Upper lobe of right lung (tissue), 1 donor: ENCODE data around the gene RBBP9. TPM values are rescaled to one million over a fixed set of nuclear protein-coding genes. Genes with fewer than 3 reads are reported as not detected.

Experiments used
- ATAC-seq: fragments of 200-7000 bp; cut with Tn5 transposase; one replicate; pipeline ENCODE4 v1.9.1; 2020; ENCODE audit warnings: mild to moderate bottlenecking, moderate library complexity
- DNase-seq: peaks from one replicate; pipeline ENCODE4 v3.0.0-alpha.2; 2020
- H3K27ac ChIP-seq: fragments of 200-600 bp; one replicate; pipeline ENCODE4 v1.8.0; 2022
- H3K27me3 ChIP-seq: fragments of 200-600 bp; one replicate; pipeline ENCODE4 v1.8.0; 2022; ENCODE audit warnings: mild to moderate bottlenecking
- H3K36me3 ChIP-seq: fragments of 200-600 bp; one replicate; pipeline ENCODE4 v1.8.0; 2022
- H3K4me1 ChIP-seq: fragments of 200-600 bp; one replicate; pipeline ENCODE4 v1.8.0; 2022
- H3K4me3 ChIP-seq: fragments of 200-600 bp; one replicate; pipeline ENCODE4 v1.8.0; 2022; ENCODE audit warnings: mild to moderate bottlenecking
- H3K9me3 ChIP-seq: fragments of 200-600 bp; one replicate; pipeline ENCODE4 v1.8.0; 2022
- CTCF ChIP-seq: fragments of 200-600 bp; IDR thresholded peaks from one replicate; pipeline ENCODE4 v1.8.0; 2022; ENCODE audit warnings: antibody characterized with exemption
- intact Hi-C: fragments of 100-400 bp; cut with DNase I; formaldehyde crosslinking; loops from one replicate; pipeline ENCODE4 v1.11.0; 2022
- total RNA-seq: library from RNA; stranded (reverse); fragmentation: NEBNext Ultra II Directional; extraction: Animal tissue kit (Norgen Biotek cat#: 25700); gene quantifications from one replicate; pipeline ENCODE4 v1.2.1, GENCODE V29; 2021
- donor health status: DM: no; HTN: yes; CAD: no; lungs with severe emphysema.

Gene RBBP9
- total RNA-seq, 1 donor from 2014 or later = 14.0 TPM

GRCh38 chr20:18497603-18498002 is 578 bp upstream of the RBBP9 start:
- intact Hi-C loops = no loop called here
- peak overlapping the region; percentile 78 for H3K4me3 ChIP-seq
- no peaks in the 10 kb centered on the region for H3K27me3 ChIP-seq
- no peaks in the 10 kb centered on the region for H3K9me3 ChIP-seq
- peaks cover 8% of the 10 kb centered on the region for H3K4me1 ChIP-seq
- peaks cover 12% of the 10 kb centered on the region for H3K36me3 ChIP-seq
- TF ChIP-seq CTCF = no peak
- H3K27ac ChIP-seq = no peak overlapping the region
- DNase-seq (no peak), ATAC-seq (no peak)

- Histone ChIP-seq H3K4me3 (peak overlapping the region; percentile 78), H3K36me3 (peaks cover 20% of the 10 kb centered on the region), H3K4me1 (peaks cover 8% of the 10 kb centered on the region), H3K9me3 (no peaks in the 10 kb centered on the region), H3K27me3 (no peaks in the 10 kb centered on the region), H3K27ac (no peak overlapping the region)
- intact Hi-C loops = no loop called here
- DNase-seq (no peak), ATAC-seq (peak; percentile 31)
- no peak for TF ChIP-seq CTCF
Observed at GRCh38 chr20:18496042-18496441, 983 bp downstream of the RBBP9 start.

GRCh38 chr20:18488301-18488700 is 8.7 kb downstream of the RBBP9 start:
- DNase-seq (no peak), ATAC-seq (no peak)
- Histone ChIP-seq H3K9me3 (no peaks in the 10 kb centered on the region), H3K27me3 (no peaks in the 10 kb centered on the region), H3K27ac (no peak overlapping the region), H3K4me3 (no peak overlapping the region), H3K4me1 (no peaks in the 10 kb centered on the region), H3K36me3 (peaks cover 65% of the 10 kb centered on the region)
- intact Hi-C loops = no loop called here
- no peak for TF ChIP-seq CTCF

GRCh38 chr20:18481596-18481995 is 15.4 kb downstream of the RBBP9 start:
- Histone ChIP-seq H3K9me3 (no peaks in the 10 kb centered on the region), H3K27ac (no peak overlapping the region), H3K27me3 (no peaks in the 10 kb centered on the region), H3K4me1 (no peaks in the 10 kb centered on the region), H3K4me3 (no peak overlapping the region), H3K36me3 (peaks cover 70% of the 10 kb centered on the region)
- intact Hi-C loops = no loop called here
- no peak for ATAC-seq
- DNase-seq = no peak
- TF ChIP-seq CTCF = no peak

GRCh38 chr20:18477821-18478220 is 19.2 kb downstream of the RBBP9 start:
- no peaks in the 10 kb centered on the region for H3K9me3 ChIP-seq
- no peaks in the 10 kb centered on the region for H3K27me3 ChIP-seq
- H3K4me1 ChIP-seq = no peaks in the 10 kb centered on the region
- intact Hi-C loops = no loop called here
- H3K27ac ChIP-seq = no peak overlapping the region
- no peak for TF ChIP-seq CTCF
- peaks cover 74% of the 10 kb centered on the region for H3K36me3 ChIP-seq
- ATAC-seq = no peak
- H3K4me3 ChIP-seq = no peak overlapping the region
- no peak for DNase-seq

GRCh38 chr20:18477218-18477617 is 19.8 kb downstream of the RBBP9 start:
- Histone ChIP-seq H3K27ac (no peak overlapping the region), H3K4me3 (no peak overlapping the region), H3K27me3 (no peaks in the 10 kb centered on the region), H3K4me1 (no peaks in the 10 kb centered on the region), H3K36me3 (peaks cover 72% of the 10 kb centered on the region), H3K9me3 (no peaks in the 10 kb centered on the region)
- TF ChIP-seq CTCF = no peak
- intact Hi-C loops = no loop called here
- no peak for DNase-seq
- no peak for ATAC-seq
